NT2/D1 (cell line): ENCODE results near the gene ITGA1.

ENCODE experiments used
- DNase-seq: peaks from one replicate; pipeline ENCODE4 v3.0.0-alpha.2; 2011; ENCODE audit warnings: low read depth, low spot score
- H3K27me3 ChIP-seq: 2 replicates; pipeline ENCODE4 v1.6.0; 2011; ENCODE audit warnings: mild to moderate bottlenecking; ENCODE audit not compliant: insufficient read length, insufficient read depth
- H3K36me3 ChIP-seq: 2 replicates; pipeline ENCODE4 v1.6.1; 2011; ENCODE audit warnings: mild to moderate bottlenecking, low read length, mixed read lengths; ENCODE audit not compliant: insufficient read depth, insufficient read length
- H3K4me1 ChIP-seq: 2 replicates; pipeline ENCODE4 v1.5.1; 2011; ENCODE audit not compliant: insufficient read depth, insufficient read length
- H3K4me3 ChIP-seq: 2 replicates; pipeline ENCODE4 v1.5.1; 2011; ENCODE audit warnings: low read depth; ENCODE audit not compliant: insufficient read length
- H3K9ac ChIP-seq: 2 replicates; pipeline ENCODE4 v1.6.0; 2011; ENCODE audit warnings: low read depth; ENCODE audit not compliant: insufficient read length
- H3K9me3 ChIP-seq: 2 replicates; pipeline ENCODE4 v1.5.1; 2011; ENCODE audit warnings: mild to moderate bottlenecking, low read length; ENCODE audit not compliant: insufficient read depth
- SUZ12 ChIP-seq: IDR thresholded peaks from 2 replicates; pipeline ENCODE4 v1.6.1; 2011; ENCODE audit not compliant: insufficient read length, insufficient read depth; ENCODE audit errors: extremely low read depth
- YY1 ChIP-seq: IDR thresholded peaks from 2 replicates; pipeline ENCODE4 v1.6.1; 2011; ENCODE audit not compliant: insufficient read length, insufficient read depth
- ZNF274 ChIP-seq: IDR thresholded peaks from 2 replicates; pipeline ENCODE4 v1.6.1; 2011; ENCODE audit warnings: mild to moderate bottlenecking, low read depth, low read length

Gene ITGA1

DNA sequence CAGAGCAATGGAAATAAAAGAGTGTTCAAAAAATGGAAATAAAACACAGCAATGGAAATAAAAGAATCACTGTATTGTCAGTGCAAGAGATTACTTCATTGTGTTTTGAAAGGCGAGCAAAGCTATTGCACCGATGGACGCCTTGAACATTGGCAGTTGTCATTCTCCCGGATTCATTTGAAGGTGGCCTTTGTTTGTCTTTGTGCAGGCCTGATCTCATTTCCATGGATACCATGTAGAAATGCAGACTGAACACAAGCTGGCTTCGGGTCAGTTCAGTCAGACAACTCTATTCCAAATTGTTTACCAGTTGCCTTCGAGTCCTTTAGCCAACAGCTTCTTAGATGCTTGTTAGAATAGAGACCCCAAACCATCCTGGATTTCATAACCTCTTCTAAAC, 209.7 kb downstream of the ITGA1 start:
- H3K36me3 ChIP-seq: no peaks in the 10 kb centered on the region
- no peaks in the 10 kb centered on the region for H3K9me3 ChIP-seq
- H3K4me3 ChIP-seq: no peak overlapping the region
- TF ChIP-seq SUZ12 (no peak), ZNF274 (no peak), YY1 (no peak)
- no peaks in the 10 kb centered on the region for H3K27me3 ChIP-seq
- no peak overlapping the region for H3K9ac ChIP-seq
- no peaks in the 10 kb centered on the region for H3K4me1 ChIP-seq
- DNase-seq: no peak

DNA sequence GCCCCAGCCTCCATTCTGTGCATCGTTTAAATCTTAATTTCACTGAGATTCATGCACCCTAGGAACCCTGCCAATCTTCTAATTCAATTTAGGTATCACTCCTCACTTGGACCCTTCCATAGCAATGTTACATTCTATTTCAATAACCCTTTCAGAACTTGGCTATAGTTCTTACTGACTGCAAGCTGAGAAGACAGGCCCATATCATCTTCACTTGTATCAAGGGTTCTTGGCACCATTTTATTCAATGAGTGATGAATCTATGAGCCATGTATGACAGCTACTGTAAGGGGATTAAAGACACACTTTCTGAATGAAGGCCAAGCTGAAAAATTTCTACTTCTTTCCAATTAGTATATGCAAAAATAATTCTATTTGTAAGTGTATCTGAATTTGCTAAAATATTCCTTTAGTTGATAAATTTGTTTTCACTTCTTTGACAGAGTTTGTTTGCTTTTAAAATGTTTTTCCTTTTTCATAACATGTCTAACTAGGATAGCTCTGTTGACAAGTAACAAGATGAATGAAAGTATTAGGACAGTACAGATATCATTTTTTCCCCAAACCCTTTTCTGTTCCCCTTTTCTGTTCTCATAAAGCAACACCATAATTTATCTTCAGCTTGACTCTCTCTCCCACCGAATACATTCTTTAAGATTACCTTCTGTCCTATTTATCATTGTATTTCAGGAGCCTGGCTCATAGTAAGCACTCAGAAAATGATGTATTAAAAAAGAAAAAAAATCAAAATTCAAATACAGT, 211.0 kb downstream of the ITGA1 start:
- DNase-seq: no peak
- no peak for TF ChIP-seq YY1
- no peak for TF ChIP-seq SUZ12
- TF ChIP-seq ZNF274: no peak

DNA sequence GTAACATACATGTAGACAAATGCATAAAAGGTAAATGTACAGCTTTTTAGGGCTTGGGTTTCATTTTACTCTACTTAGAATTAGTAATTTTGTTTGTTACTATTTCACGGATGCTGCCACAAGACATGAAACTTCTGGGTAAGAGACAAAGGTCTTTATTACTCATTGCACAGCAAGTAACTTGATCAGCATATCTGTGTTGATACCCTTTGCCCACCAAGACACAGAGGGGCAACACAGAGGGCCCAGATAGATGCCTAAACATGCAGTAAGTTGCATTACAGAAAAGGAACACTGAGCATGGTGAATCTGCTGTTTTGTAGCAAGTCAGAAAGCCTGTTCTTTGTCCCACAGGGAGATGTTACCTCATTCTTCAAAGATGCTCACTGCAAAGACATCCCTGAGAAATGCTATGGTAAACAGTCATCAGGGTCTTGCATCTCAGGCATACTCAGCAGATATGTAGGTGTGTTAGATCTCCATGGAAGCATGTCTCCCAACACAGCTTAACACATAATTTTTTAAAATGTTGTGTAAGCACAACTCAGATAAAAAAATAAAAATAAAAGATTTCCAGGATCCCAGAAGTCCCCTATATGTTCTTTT, 211.7 kb downstream of the ITGA1 start:
- no peaks in the 10 kb centered on the region for H3K27me3 ChIP-seq
- no peak overlapping the region for H3K4me3 ChIP-seq
- no peak for DNase-seq
- no peaks in the 10 kb centered on the region for H3K36me3 ChIP-seq
- H3K9ac ChIP-seq: no peak overlapping the region
- no peak for TF ChIP-seq YY1
- TF ChIP-seq ZNF274: no peak
- TF ChIP-seq SUZ12: no peak
- H3K4me1 ChIP-seq: no peaks in the 10 kb centered on the region
- H3K9me3 ChIP-seq: no peaks in the 10 kb centered on the region

More for the DNA sequence above, 211.0 kb downstream of the ITGA1 start:
- Histone ChIP-seq H3K27me3 (no peaks in the 10 kb centered on the region), H3K9me3 (no peaks in the 10 kb centered on the region), H3K9ac (no peak overlapping the region), H3K4me3 (no peak overlapping the region), H3K4me1 (no peaks in the 10 kb centered on the region), H3K36me3 (no peaks in the 10 kb centered on the region)

DNA sequence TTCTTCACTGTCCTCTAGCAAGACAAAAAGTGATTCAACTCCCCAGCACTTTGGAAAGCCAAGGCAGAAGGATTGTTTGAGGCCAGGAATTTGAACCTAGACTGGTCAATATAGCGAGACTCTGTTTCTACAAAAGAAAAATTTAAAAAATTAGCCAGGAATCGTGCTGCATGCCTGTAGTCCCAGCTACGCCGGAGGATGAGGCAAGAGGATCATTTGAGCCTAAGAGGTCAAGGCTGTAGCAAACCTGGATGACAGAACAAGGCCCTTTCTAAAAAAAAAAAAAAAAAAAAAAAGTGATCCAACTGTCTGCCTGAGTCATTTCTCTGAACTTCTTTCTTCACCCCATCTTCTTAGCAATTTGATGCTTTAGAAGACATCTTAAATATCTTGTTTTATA, 213.8 kb downstream of the ITGA1 start:
- no peaks in the 10 kb centered on the region for H3K27me3 ChIP-seq
- H3K9me3 ChIP-seq: no peaks in the 10 kb centered on the region
- DNase-seq: no peak
- H3K4me1 ChIP-seq: no peaks in the 10 kb centered on the region
- H3K36me3 ChIP-seq: no peaks in the 10 kb centered on the region
- TF ChIP-seq SUZ12 (no peak), ZNF274 (no peak), YY1 (no peak)
- H3K9ac ChIP-seq: no peak overlapping the region
- H3K4me3 ChIP-seq: no peak overlapping the region

DNA sequence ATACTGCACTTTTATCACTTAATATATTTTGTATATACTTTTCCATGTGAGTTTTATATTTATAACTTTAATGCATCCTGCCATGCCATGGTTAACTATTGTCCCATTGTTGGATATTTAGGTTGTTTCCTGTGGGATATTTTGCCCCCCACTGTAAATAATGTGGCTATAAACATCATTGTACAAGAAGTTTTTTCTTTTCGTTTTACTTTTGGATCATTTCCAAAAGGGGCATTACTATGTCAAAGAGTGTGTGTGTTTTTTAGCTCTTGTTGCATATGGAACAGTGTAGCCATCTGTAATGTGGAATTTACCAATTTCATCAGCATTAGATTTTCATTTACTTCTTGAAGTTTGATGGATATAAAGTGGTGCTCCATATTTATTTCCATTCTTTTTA, 214.8 kb downstream of the ITGA1 start:
- Histone ChIP-seq H3K9ac (no peak overlapping the region), H3K4me3 (no peak overlapping the region), H3K27me3 (no peaks in the 10 kb centered on the region), H3K4me1 (no peaks in the 10 kb centered on the region), H3K36me3 (no peaks in the 10 kb centered on the region), H3K9me3 (no peaks in the 10 kb centered on the region)
- no peak for TF ChIP-seq YY1
- TF ChIP-seq ZNF274: no peak
- no peak for TF ChIP-seq SUZ12
- DNase-seq: no peak

DNA sequence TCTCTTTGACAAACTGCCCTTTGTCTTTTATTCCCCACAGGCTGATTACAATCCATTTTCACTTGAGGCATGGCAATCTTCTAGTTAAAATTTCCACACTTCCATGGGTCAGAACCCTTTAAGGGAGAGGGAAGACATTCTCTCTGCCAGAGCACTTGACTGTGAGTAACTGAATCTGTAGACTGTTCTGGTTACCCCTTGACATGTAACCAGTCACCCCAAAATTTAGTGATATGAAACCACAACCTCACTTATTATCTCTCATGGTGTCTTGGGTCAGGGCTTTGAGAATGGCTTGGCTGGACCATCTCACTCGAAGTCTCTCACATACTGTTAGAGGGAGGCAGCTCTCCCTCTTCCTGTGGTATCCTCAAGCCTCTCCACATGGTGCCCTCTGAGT, 215.4 kb downstream of the ITGA1 start:
- Histone ChIP-seq H3K4me3 (no peak overlapping the region), H3K36me3 (no peaks in the 10 kb centered on the region), H3K9me3 (no peaks in the 10 kb centered on the region), H3K27me3 (no peaks in the 10 kb centered on the region), H3K4me1 (no peaks in the 10 kb centered on the region), H3K9ac (no peak overlapping the region)
- no peak for TF ChIP-seq ZNF274
- TF ChIP-seq YY1: no peak
- TF ChIP-seq SUZ12: no peak
- DNase-seq: no peak

DNA sequence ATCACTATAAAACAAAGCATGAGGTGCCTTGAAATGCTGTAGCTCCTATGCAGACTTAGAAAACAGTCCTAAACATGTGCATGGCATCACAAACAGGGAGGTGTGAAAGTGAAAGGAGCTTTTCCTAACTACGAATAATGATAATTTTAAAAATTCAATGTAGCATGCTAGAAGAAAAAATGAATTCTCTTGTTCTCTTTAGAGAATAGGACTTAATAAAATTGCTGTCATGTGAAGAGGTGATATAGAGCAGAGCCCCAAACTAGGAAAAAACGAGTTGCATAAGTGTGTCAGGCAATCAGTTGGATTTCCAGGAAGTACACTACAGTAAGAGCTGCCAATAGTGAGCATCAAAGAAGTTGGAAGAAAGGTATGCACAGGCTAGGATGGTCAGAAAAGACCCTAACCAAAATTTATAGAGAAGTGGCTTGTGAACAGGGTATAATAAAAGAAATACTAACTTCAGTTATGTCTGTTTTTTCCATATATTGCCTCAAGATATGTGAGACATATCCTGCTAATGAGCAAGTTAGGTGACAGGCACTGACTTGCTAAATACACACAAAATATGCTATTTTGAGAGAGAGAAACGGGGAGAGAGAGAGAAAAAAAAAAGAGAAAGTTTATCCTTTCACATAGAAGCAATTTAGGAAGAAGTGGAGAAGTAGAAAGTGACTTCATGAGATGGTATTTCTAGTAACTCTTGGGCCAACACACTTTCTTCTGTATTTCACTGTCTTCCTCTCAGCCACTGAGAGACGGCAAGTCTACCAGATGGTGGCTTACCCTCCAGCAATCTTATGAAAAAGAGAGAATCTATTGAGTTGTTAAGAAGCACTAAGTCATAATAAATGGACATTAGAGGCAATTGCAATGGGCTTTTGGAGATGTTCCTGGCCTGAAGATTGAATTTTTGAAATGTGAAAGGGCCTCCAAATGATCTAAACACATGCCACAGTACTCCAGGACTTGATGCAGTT, 219.5 kb downstream of the ITGA1 start:
- TF ChIP-seq YY1 (no peak), ZNF274 (no peak), SUZ12 (no peak)
- no peak overlapping the region for H3K9ac ChIP-seq
- H3K4me1 ChIP-seq: no peaks in the 10 kb centered on the region
- no peak for DNase-seq
- no peaks in the 10 kb centered on the region for H3K27me3 ChIP-seq
- no peaks in the 10 kb centered on the region for H3K9me3 ChIP-seq
- H3K4me3 ChIP-seq: no peak overlapping the region
- H3K36me3 ChIP-seq: no peaks in the 10 kb centered on the region
